ENCODE results near the gene ANKRD2.
"Not testable (repeated sequence)": the region's sequence is repeated elsewhere in the genome, so short reads cannot be mapped to it uniquely, and the experiment has no call there.

The ANKRD2 gene

DNA sequence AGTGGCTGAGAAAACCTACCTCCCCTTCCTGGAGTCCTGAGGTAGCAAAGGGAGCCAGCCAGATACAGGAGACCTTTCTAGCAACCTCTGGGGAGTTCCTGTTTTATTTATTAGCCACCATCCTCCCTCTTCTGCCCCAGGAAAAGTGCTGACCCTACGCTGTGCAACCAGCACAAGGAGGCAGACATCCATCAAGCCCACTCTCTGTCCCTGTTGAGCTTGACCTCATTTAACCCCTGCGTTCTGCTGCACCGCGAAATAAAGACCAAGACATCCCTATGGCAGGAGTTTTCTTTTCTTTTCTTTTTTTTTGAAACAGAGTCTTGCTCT, 25.3 kb upstream of the ANKRD2 start:
- no peak for DNase-seq

DNA sequence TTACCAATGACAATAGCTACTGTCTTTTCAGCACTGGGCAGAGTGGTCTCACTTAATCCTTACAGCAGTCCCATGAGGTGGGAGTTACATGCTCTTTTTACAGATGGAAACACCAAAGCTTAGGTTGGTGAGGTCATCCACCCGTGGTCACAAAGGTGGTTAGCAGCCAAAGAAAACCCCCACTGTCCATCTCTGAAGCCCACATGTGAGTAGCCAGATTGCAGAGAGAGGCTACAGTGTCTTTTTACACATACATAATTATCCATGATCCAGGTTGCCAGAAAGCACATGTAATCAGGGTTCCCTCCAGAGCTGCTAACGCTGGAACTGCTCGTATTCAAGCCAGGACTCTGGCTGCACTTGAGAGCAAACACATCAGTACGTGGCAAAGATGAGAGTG, 24.6 kb upstream of the ANKRD2 start:
- no peak for DNase-seq

DNA sequence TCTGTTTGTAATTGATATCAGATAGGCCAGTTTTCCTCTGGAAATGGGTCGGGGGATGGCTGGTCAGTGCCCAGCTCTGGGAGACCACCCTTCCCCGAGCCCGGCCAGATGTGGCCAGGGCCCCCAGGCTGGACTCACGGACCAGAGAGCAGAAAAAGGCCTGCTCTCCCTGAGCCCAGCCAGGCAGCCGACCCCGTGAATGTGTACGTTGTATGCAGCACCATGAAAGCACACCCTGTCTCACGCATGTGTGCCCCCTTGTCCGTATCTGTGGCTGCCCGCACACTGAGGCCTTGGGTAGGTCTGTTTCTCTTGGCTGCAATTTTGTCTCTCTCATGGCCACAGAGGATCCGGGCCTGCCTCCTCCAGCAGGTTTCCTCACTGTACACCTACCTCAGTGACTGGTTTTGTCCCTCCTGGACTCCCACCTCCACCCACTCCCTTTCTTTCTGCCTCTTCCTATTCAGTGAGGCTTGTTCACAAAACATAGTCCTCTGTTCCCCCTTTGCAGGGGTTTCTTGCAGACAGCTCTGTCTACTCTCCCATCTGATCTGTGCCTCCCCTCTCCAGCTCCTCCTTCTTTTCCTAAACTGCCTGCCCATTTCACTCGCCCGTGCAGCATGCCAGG, 23.6 kb upstream of the ANKRD2 start:
- no peak for DNase-seq

DNA sequence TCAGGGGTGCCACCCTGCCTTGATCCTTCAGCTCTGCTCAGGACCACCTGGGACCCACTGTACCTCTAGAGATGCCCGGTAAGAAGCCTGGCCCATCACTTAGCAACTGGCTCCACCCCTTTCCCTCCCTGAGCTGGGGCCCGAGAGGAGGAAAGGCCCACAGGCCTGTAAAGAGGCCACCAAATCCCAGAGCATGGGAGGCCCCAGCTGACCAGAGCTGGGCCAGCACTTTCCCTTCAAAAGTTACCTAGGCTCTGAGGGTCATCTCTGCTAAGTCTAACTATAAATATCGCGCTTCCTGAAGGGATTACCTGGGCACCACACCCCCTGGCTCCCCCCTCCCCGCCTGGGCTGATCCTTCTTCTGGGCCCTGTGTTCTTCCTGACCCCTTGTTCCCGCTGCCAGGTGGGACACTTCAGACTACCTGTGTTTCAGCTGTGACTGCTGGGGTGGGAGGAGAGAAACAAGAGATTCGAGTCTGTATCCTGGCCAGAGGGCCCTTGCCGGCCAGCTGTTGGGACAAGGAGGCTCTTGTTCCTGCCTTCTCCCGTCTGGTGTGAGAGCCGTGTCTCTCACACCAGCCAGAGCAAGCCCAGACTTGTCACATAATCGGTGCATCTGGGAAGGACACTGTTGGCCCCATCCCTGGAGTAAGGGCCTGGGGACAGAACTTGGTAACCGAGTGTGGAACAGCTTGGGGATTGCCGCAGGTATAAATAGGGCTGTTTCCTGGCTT, 22.8 kb upstream of the ANKRD2 start:
- DNase-seq = no peak

DNA sequence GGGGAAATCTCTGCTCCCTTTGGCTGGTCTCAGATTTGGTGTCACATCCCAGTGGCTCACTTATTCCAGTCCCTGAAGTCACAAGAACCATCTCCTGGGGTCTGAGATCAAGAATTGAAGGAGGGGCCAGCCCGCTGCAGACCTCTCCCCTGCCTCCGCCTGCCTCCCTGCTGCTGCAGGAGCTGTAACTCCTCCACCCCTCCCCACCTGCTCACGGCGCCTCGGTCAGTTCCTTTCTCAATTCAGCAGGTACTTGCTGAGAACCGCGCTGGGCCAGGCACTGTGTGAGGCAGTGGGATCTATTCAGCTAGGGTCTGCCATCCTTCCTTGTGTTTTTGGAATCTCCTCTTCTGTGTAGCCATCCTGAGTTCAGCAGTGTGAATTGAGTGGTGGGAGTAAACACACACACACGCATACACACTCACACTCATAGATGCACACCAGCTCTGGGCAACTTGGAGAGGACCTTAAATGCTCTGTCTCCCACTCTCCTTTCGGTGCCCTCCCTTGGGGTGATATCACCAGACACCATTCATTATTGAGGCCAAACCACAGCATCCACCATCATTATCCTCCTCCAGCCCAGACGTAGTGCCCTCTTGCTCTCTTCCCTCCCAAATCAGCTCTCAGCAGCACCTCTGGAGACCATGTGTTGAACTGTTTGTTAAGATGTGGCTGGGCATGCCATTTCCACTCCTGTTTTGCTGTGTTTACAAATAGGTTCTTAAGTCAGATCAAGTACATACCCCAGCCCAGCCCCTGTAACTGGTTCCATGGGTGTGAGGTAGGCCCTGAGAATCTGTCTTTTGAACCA, 22.0 kb upstream of the ANKRD2 start:
- DNase-seq = no peak

DNA sequence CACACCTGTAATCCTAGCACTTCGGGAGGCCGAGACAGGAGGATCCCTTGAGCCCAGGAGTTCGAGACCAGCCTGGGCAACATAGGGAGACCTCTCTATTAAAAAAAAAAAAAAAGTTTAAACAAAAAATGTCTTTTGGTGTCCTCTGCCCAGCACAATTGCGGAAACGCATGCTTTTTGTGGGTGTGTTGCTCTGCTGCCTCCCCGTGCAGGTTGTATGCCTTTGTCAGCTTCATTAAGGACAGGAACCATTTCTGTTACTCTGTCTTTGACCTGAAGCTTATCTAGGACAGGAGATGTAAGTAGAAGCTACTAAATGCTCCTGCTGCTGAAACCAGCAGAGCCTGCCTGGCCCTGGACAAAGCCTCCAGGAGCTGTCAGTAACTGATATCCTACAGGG, 21.3 kb upstream of the ANKRD2 start:
- no peak for DNase-seq

DNA sequence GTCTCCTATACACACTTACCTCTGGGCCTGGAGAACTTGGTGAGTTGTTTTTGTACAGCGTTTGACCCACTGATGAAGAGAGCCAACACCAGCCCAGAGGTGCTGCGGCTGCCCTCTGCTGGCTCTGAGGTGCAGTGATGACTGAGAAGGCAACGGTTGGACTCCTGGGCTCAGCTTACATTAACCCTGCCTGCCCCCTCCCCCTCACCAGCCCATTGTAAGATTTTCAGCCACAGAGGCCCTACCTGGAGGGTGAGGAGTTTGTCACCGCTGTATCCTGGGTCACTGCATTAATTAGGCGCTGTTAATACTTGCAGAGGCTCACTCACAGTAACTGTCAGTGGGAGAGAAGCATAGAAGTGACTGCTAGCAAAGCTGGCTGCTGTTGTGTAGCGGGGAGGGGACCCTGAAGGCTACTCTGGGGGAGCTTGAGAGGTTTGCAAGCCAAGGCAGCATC, 19.0 kb upstream of the ANKRD2 start:
- no peak for DNase-seq

DNA sequence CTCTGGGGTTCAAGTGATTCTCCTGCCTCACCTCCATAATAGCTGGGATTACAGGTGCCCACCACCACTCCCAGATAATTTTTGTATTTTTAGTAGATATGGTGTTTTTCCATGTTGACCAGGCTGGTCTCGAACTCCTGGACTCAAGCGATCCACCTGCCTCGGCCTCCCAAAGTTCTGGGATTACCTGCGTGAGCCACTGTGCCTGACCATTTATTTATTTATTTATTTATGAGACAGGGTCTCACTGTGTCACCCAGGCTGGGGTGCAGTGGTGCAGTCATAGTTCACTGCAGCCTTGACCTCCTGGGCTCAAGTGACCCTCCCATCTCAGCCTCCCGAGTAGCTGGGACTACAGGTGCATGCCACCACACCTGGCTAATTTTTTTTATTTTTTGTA, 18.2 kb upstream of the ANKRD2 start:
- DNase-seq = not testable (repeated sequence)

DNA sequence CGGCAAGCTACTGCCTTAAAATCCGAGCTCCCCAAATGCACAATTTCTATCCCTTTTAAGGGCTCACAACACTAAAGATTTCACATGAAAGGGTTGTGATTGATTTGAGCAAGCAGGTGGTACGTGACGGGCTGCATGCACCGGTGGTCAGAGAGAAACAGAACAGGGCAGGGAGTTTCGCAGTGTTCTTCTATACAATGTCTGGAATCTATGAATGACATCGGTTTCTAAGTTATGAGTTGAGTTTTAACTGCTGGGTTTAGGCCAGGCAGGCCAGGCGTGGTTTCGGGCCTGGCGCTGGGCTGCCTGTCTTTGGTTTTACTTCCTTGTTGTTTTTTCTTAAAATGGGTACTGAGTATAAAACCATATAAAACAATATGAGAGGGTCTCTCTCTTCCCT, 17.0 kb upstream of the ANKRD2 start:
- DNase-seq = not testable (repeated sequence)

DNA sequence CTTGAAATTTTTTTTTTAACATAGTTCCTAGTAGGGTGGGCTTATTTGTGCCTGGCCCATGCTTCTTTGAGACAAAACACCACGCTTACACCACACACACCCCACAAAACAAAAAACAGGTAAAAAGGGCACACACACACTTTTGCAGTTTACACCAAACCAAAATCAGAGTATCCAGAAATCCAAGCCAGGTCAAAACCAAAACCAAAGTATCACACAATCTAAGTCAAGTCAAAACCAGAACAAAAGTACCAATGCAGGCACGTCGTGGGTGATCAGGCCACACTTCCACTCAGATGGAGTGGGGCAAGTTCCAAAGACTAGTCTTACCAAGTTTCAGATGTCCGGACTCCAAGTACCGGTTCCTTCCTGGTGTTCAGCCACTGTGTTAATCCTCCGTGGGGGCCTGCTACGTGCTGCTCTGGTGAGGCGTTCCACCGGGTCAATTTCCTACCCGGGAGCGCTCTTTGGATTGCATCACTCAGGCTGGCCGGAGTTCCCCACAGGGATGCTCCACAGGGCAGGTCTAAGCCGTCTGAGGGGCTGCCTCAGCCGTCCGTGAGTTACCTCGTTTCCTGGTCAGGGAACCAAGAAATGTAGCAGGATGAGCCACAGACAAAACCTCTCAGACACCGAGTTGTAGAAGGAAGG, 11.7 kb upstream of the ANKRD2 start:
- not testable (repeated sequence) for DNase-seq

DNA sequence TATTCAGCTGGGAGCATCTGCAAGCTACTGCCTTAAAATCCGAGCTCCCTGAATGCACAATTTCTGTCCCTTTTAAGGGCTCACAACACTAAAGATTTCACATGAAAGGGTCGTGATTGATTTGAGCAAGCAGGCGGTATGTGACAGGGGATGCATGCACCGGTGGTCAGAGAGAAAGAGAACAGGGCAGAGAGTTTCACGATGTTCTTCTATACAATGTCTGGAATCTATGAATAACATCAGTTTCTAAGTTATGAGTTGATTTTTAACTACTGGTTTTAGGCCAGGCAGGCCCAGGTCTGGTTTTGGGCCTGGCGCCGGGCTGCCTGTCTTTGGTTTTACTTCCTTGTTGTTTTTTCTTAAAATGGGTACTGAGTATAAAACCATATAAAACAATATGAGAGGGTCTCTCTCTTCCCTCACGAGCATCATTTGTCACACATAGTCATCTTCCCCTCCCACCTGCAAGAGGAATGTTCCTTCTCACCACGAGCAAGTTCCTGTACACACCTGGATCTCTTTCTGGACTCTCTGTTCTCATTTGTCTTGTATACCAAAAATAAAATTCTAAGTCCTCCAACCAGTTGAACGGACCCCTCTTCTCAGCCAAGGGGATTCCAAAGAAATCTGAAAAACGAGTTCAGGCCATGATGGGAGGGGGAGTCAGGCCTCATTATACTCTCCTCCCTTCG, 11.0 kb upstream of the ANKRD2 start:
- not testable (repeated sequence) for DNase-seq

DNA sequence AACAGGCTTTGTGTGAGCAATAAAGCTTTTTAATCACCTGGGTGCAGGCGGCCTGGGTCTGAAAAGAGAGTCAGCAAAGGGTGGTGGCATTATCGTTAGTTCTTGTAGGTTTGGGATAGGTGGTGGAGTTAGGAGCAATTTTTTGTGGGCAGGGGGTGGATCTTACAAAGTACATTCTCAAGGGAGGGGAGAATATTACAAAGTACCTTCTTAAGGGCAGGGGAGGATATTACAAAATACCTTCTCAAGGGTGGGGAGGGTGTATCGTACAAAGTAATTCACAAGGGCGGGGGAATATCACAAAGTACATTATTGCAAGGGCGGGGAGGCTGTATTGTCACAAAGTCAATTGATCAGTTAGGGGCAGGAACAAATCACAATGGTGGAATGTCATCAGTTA, 10.2 kb upstream of the ANKRD2 start:
- not testable (repeated sequence) for DNase-seq

DNA sequence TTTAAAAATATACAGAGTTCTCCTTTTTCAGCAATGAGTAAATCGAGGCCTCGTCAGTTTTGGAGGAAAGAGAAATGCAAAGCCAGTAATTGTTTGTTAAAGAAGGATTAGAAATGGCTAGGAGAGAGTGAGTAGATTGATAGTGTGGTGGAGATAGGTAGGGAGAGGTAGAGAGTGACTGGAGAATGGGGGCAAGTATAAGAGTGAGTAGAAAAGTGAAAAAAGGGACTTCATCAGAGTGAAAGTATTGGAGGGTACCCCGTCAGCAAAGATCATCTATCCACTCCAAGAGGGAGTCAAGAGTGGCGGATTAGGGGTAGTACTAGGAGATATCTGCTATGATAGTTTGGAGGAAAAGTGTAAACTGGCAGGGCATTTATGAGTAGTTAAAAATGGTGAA, 9.2 kb upstream of the ANKRD2 start:
- DNase-seq = no peak

DNA sequence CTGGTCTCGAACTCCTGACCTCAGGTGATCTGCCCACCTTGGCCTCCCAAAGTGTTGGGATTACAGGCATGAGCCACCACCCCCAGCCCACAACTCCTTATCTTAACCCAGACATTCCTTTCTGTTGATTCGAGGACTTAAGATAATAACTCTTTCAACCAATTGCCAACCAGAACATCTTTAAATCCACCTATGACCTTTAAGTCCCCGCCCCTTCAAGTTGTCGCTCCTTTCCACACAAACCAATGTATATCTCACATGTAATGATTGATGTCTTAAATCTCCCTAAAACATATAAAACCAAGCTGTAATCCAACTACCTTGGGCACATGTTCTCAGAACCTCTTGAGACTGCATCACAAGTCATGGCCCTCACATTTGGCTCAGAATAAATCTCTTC, 7.8 kb upstream of the ANKRD2 start:
- no peak for DNase-seq

DNA sequence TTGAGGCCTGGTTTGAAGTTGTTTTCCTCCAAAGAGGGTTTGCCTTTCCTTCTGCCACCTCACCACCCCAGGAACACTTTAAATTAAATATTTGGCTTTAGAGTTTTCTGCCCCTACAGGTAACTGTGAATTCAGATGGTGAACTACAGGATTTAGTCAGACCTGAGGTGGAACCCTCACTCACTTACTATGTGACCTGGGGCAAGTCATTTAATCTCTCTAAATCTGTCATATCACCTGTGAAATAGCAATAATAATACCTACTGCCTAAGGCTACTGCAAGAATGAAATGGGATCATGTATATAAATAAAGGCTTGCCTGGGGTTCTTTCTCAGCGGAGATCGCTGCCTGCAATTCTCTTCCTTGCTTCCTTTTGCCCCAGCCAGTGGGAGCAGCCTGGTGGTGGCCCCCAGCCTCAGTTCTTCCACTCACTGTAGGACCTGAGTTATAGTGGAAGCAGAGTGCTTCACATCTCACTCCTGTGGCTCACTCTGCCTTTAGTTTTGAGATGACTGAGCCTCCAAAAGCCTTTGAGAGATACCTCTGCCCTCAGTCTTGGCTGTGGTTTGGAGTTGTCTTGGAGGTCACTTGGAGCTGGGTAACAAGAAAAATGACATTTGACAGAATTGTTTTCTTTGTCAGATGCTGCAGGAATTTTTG, 6.1 kb upstream of the ANKRD2 start:
- DNase-seq = no peak

DNA sequence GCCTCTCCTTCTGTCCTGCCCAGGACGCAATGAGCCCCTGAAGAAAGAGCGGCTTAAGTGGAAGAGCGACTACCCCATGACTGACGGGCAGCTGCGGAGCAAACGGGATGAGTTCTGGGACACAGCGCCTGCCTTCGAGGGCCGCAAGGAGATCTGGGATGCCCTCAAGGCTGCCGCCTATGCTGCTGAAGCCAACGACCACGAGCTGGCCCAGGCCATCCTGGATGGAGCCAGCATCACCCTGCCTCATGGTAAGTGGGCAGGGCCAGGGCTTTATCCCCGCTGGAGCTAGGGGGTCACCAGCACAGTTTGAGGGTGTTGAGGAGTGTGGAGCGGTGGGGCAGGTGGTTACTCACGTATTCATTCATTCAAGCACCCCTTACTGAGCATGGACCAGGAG, 4.7 kb upstream of the ANKRD2 start:
- no peak for DNase-seq

DNA sequence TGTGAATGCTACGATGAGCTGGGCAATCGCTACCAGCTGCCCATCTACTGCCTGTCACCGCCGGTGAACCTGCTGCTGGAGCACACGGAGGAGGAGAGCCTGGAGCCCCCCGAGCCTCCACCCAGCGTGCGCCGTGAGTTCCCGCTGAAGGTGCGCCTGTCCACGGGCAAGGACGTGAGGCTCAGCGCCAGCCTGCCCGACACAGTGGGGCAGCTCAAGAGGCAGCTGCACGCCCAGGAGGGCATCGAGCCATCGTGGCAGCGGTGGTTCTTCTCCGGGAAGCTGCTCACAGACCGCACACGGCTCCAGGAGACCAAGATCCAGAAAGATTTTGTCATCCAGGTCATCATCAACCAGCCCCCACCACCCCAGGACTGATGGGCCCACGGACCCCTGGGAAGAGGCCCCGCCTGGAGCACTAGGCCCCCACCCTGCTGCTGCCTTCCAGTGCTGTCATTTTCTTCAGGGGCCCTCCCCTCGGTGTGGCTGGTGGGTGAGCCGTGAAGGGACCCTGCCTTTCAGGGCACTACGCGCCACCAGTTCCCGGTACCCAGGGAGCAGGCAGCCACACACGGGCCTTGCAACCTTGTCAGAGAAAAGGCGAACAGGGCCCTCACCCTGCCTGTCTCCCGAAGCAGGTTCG, 2.3 kb upstream of the ANKRD2 start:
- DNase-seq = no peak

DNA sequence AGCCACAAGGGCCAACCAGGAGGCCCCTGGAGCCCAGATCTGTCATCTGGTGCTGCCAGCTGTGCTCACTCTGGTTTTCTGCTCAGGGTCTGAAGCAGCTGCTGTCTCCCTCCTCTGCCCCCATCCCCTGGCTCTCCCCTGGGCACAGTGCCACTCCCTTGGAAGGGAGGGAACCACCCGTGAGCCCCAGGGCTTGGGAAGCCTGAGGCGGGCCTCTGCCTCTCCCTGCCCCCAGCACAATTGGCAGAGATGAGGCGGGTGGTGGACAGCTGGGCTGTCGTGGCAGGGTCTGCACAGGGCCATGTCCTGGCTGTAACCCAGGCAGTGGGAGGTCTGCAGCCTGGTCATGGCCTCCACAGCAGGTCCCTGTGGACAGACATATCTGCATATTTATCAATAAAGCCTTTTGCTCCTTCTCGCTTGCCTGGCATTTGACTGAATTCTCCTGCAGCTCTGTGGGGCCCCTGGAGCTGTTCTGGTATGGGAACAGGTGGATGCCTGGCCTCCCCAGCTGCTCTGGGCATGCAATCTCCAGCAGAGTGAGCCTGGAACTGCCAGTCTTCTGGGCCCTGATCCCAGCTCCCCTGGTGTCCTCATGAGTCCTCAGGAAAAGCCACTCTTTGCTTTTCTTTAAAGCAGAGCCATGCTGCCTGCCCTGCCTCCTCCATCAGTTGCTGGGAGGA, 1.6 kb upstream of the ANKRD2 start:
- DNase-seq = no peak

DNA sequence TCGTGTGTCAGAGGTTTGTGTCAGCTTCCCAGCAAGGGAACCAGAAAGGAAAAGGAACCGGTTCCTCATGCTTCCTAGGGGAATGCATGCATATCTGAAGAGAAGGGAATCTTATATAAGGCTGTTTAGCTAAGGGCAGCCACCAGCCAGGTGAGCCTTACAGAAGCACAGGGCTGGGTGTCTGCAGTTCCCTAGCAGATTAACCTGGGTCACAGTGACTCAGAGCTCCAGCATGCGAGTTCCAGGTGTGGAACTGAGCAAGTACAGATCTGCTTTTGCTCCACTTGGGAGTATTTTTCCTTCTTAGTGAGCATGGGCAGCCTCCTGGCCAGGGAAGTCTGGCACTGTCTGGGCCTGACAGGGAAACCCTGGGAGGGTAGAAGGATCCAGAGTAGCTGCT, 957 bp upstream of the ANKRD2 start:
- no peak for DNase-seq

DNA sequence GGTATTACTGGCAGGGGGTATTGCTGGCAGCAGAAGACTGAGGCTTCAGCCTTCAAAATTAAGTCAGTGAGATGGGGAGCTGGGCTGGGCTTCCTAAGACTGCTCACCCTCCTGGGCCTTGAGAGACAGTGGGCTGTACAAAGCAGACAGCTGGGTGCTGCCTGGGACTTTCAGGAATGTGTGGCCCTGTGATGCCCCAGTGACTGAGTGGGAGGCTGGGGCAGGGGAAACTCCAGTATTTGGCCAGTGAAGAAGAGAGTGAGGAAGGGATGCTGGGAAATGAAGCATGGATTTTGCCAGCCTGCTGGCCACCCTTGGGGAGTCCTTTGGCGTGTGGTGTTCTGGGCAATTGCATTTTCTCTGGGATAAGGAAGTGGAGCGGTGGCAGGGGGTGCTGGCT, 442 bp downstream of the ANKRD2 start:
- no peak for DNase-seq

DNA sequence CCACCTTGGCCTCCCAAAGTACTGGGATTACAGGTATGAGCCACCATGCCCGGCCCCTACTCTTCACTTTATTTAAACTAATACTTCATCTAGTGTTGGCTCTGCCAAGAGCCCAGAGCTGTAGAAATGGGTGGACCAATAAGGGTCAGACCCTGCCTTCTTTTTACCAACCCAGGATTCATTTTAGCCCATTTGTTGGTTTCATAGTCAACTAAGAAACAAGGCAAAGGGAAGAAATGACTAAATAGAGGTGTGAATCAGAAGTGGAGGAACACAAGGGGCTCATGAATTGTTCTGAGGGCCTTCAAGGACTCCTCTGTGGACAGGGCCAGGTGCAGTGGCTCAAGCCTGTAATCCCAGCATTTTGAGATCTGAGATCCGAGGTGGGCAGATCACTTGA, 1.1 kb downstream of the ANKRD2 start:
- DNase-seq = no peak
